ENCODE results near the gene PDLIM1. TPM values are rescaled to one million over a fixed set of nuclear protein-coding genes. Genes with fewer than 3 reads are reported as not detected.

The PDLIM1 gene
- total and polyA plus RNA-seq, 2 of the 8 experiments (the other 6 are each of a cell fraction or from before 2014, with no cell fraction given), result 169 to 245 TPM

GRCh38 chr10:95305606-95306317 lies 15.0 kb upstream of the PDLIM1 start (continued):
- TF ChIP-seq, protein P1, sequence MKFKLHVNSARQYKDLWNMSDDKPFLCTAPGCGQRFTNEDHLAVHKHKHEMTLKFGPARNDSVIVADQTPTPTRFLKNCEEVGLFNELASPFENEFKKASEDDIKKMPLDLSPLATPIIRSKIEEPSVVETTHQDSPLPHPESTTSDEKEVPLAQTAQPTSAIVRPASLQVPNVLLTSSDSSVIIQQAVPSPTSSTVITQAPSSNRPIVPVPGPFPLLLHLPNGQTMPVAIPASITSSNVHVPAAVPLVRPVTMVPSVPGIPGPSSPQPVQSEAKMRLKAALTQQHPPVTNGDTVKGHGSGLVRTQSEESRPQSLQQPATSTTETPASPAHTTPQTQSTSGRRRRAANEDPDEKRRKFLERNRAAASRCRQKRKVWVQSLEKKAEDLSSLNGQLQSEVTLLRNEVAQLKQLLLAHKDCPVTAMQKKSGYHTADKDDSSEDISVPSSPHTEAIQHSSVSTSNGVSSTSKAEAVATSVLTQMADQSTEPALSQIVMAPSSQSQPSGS (IDR thresholded peaks at IDR 0.05; ENCODE audit: low read length), result no peak
- TF ChIP-seq, protein P2, sequence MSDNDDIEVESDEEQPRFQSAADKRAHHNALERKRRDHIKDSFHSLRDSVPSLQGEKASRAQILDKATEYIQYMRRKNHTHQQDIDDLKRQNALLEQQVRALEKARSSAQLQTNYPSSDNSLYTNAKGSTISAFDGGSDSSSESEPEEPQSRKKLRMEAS (IDR thresholded peaks at IDR 0.05), result no peak
- TF ChIP-seq ASH2L (IDR thresholded peaks at IDR 0.05; ENCODE audit: low read length) (no peak), MAFK (IDR thresholded peaks at IDR 0.05; ENCODE audit: low read depth, low read length) (no peak), POU5F1 (IDR thresholded peaks at IDR 0.05; ENCODE audit: low read depth, low read length) (no peak), TEAD4 (IDR thresholded peaks at IDR 0.05; ENCODE audit: low read depth, low read length) (no peak), SRF (IDR thresholded peaks at IDR 0.05; ENCODE audit: low read depth, low read length) (no peak)
- TF ChIP-seq, protein P3, sequence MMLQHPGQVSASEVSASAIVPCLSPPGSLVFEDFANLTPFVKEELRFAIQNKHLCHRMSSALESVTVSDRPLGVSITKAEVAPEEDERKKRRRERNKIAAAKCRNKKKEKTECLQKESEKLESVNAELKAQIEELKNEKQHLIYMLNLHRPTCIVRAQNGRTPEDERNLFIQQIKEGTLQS (IDR thresholded peaks at IDR 0.05; ENCODE audit: insufficient read depth, low read depth, low read length), result no peak

Data from H1 (cell line).